ENCODE measurements around the gene YWHAQ. TPM values are rescaled to one million over a fixed set of nuclear protein-coding genes. Genes with fewer than 3 reads are reported as not detected.

The YWHAQ gene
- total and polyA plus RNA-seq, 9 of the 15 experiments (the other 6 are each of a cell fraction or from before 2014, with no cell fraction given) = 63.1 to 359 (median 203) TPM

GRCh38 chr2:9552219-9553178 is 78.3 kb downstream of the YWHAQ start (continued):
- TF ChIP-seq, protein P1, sequence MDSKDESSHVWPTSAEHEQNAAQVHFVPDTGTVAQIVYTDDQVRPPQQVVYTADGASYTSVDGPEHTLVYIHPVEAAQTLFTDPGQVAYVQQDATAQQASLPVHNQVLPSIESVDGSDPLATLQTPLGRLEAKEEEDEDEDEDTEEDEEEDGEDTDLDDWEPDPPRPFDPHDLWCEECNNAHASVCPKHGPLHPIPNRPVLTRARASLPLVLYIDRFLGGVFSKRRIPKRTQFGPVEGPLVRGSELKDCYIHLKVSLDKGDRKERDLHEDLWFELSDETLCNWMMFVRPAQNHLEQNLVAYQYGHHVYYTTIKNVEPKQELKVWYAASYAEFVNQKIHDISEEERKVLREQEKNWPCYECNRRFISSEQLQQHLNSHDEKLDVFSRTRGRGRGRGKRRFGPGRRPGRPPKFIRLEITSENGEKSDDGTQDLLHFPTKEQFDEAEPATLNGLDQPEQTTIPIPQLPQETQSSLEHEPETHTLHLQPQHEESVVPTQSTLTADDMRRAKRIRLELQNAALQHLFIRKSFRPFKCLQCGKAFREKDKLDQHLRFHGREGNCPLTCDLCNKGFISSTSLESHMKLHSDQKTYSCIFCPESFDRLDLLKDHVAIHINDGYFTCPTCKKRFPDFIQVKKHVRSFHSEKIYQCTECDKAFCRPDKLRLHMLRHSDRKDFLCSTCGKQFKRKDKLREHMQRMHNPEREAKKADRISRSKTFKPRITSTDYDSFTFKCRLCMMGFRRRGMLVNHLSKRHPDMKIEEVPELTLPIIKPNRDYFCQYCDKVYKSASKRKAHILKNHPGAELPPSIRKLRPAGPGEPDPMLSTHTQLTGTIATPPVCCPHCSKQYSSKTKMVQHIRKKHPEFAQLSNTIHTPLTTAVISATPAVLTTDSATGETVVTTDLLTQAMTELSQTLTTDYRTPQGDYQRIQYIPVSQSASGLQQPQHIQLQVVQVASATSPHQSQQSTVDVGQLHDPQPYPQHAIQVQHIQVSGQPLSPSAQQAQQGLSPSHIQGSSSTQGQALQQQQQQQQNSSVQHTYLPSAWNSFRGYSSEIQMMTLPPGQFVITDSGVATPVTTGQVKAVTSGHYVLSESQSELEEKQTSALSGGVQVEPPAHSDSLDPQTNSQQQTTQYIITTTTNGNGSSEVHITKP (IDR thresholded peaks at IDR 0.05; ENCODE audit: partially characterized antibody) = peak; percentile 2
- TF ChIP-seq OTX1 (CRISPR knock-in tag; IDR thresholded peaks at IDR 0.05) = no peak
- TF ChIP-seq SMAD2 (IDR thresholded peaks at IDR 0.05; ENCODE audit: low read depth, low read length) = no peak
- no peak for TF ChIP-seq CBX3 (IDR thresholded peaks at IDR 0.05; ENCODE audit: borderline replicate concordance in 1 of 2, low read length in 2 of 2)
- no peak for TF ChIP-seq SREBF2 (CRISPR knock-in tag; IDR thresholded peaks at IDR 0.05)
- TF ChIP-seq ZNF143 (CRISPR knock-in tag; IDR thresholded peaks at IDR 0.05) = no peak
- no peak for TF ChIP-seq POLR2AphosphoS5 (IDR thresholded peaks at IDR 0.05; ENCODE audit: control insufficient read depth, insufficient read depth, low read depth, low read length)
- no peak for TF ChIP-seq BMI1 (IDR thresholded peaks at IDR 0.05; ENCODE audit: low read length)
- TF ChIP-seq HDAC6 (IDR thresholded peaks at IDR 0.05; ENCODE audit: low read depth, low read length) = no peak
- TF ChIP-seq ZNF280B (CRISPR knock-in tag; IDR thresholded peaks at IDR 0.05) = no peak
- no peak for TF ChIP-seq THRA (IDR thresholded peaks at IDR 0.05)
- TF ChIP-seq LARP7 (IDR thresholded peaks at IDR 0.05) = no peak
- TF ChIP-seq, protein P2, sequence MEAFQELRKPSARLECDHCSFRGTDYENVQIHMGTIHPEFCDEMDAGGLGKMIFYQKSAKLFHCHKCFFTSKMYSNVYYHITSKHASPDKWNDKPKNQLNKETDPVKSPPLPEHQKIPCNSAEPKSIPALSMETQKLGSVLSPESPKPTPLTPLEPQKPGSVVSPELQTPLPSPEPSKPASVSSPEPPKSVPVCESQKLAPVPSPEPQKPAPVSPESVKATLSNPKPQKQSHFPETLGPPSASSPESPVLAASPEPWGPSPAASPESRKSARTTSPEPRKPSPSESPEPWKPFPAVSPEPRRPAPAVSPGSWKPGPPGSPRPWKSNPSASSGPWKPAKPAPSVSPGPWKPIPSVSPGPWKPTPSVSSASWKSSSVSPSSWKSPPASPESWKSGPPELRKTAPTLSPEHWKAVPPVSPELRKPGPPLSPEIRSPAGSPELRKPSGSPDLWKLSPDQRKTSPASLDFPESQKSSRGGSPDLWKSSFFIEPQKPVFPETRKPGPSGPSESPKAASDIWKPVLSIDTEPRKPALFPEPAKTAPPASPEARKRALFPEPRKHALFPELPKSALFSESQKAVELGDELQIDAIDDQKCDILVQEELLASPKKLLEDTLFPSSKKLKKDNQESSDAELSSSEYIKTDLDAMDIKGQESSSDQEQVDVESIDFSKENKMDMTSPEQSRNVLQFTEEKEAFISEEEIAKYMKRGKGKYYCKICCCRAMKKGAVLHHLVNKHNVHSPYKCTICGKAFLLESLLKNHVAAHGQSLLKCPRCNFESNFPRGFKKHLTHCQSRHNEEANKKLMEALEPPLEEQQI (IDR thresholded peaks at IDR 0.05) = no peak
- TF ChIP-seq DPF2 (IDR thresholded peaks at IDR 0.05) = peak; percentile 97
- no peak for TF ChIP-seq EWSR1 (IDR thresholded peaks at IDR 0.05; ENCODE audit: borderline replicate concordance, low read depth, partially characterized antibody)
- TF ChIP-seq SMARCA4 (IDR thresholded peaks at IDR 0.05) = peak; percentile 96

Measured in K562 (cell line).